ENCODE data around the gene SORCS3.

SORCS3 gene

GRCh38 chr10:104872691-104873090 lies 231.6 kb downstream of the SORCS3 start:
- no peak for DNase-seq

GRCh38 chr10:104873161-104873560 lies 232.1 kb downstream of the SORCS3 start:
- no peak for DNase-seq

GRCh38 chr10:104875561-104875960 lies 234.5 kb downstream of the SORCS3 start:
- no peak for DNase-seq

GRCh38 chr10:104880624-104881398 lies 239.7 kb downstream of the SORCS3 start:
- no peak for DNase-seq

- DNase-seq: no peak
These were observed 240.7 kb downstream of the SORCS3 start for GRCh38 chr10:104881740-104882139.

- no peak for DNase-seq
These were observed 252.0 kb downstream of the SORCS3 start for GRCh38 chr10:104892879-104893617.

- no peak for DNase-seq
These were observed 252.6 kb downstream of the SORCS3 start for GRCh38 chr10:104893701-104894100.

- no peak for DNase-seq
These were observed 253.6 kb downstream of the SORCS3 start for GRCh38 chr10:104894681-104895080.

GRCh38 chr10:104895541-104895940 lies 254.5 kb downstream of the SORCS3 start:
- DNase-seq: no peak

GRCh38 chr10:104895981-104896380 lies 254.9 kb downstream of the SORCS3 start:
- DNase-seq: no peak

GRCh38 chr10:104897696-104898095 lies 256.6 kb downstream of the SORCS3 start:
- no peak for DNase-seq

GRCh38 chr10:104899779-104900178 lies 258.7 kb downstream of the SORCS3 start:
- no peak for DNase-seq

GRCh38 chr10:104903433-104903832 lies 262.3 kb downstream of the SORCS3 start:
- no peak for DNase-seq

GRCh38 chr10:104904753-104905323 lies 263.7 kb downstream of the SORCS3 start:
- DNase-seq: no peak

- no peak for DNase-seq
These were observed 265.0 kb downstream of the SORCS3 start for GRCh38 chr10:104906112-104906511.

- DNase-seq: no peak
These were observed 266.4 kb downstream of the SORCS3 start for GRCh38 chr10:104907521-104907920.

- DNase-seq: no peak
These were observed 267.5 kb downstream of the SORCS3 start for GRCh38 chr10:104908581-104908980.

- DNase-seq: no peak
These were observed 269.6 kb downstream of the SORCS3 start for GRCh38 chr10:104910712-104911111.

GRCh38 chr10:104913390-104913789 lies 272.3 kb downstream of the SORCS3 start:
- no peak for DNase-seq

- no peak for DNase-seq
These were observed 279.4 kb downstream of the SORCS3 start for GRCh38 chr10:104920476-104920875.

GRCh38 chr10:104921763-104922162 lies 280.7 kb downstream of the SORCS3 start:
- DNase-seq: no peak

- DNase-seq: no peak
These were observed 281.7 kb downstream of the SORCS3 start for GRCh38 chr10:104922810-104923209.

- no peak for DNase-seq
These were observed 282.4 kb downstream of the SORCS3 start for GRCh38 chr10:104923501-104923900.
